Upper lobe of left lung (tissue), 4 donors: ENCODE measurements around the gene TENM4.

Experiments used
- EP300 ChIP-seq, 4 donors: sonication (generic); formaldehyde crosslinking; IDR thresholded peaks; one replicate each; pipeline ENCODE4 v1.5.1; 2017; ENCODE audit warnings: antibody characterized with exemption in 4 of 4, control low read depth in 2 of 4
- POLR2A ChIP-seq, 4 donors: fragments of 450-650 bp; IDR thresholded peaks; one replicate each; pipeline ENCODE4 v1.5.1; 2016 to 2017; ENCODE audit warnings: antibody characterized with exemption in 4 of 4, mild to moderate bottlenecking in 2 of 4
- TF ChIP-seq, protein P1 (sequence below), 6 experiments: fragments of 450-650 bp in 4 of 6; fragments of 200-600 bp in 2 of 6; sonication (generic) in 2 of 6; IDR thresholded peaks; one replicate each; pipeline ENCODE4 v1.5.1; 2016 to 2019; ENCODE audit warnings: antibody characterized with exemption in 6 of 6

DNA sequence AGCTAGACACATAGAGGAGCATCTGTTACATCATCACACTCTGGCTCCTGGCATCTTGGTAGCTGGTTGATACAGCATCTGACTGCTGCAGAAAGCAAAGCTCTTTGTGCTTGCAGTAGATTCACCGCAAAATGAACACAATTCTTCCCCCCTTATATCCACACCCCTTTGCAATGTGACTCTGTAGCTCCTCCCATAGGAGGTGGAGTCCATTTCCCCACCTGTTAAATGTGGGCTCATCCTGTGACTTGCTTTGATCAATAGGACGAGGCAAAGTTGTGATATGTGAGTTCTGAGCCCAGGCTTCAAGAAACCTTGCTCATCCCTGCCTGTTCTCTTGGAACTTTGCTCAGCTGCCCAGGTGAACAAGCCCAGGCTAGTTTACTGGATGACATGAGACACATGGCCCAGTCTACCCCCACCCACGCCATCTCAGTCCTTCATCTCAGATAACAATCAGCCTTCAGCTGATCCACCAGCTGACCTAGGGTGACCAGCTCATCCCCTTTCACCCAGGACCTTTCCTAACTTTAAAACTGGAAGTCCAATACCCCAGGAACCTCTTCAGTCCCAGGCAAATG, 272.2 kb downstream of the TENM4 start:
- TF ChIP-seq, protein P1, sequence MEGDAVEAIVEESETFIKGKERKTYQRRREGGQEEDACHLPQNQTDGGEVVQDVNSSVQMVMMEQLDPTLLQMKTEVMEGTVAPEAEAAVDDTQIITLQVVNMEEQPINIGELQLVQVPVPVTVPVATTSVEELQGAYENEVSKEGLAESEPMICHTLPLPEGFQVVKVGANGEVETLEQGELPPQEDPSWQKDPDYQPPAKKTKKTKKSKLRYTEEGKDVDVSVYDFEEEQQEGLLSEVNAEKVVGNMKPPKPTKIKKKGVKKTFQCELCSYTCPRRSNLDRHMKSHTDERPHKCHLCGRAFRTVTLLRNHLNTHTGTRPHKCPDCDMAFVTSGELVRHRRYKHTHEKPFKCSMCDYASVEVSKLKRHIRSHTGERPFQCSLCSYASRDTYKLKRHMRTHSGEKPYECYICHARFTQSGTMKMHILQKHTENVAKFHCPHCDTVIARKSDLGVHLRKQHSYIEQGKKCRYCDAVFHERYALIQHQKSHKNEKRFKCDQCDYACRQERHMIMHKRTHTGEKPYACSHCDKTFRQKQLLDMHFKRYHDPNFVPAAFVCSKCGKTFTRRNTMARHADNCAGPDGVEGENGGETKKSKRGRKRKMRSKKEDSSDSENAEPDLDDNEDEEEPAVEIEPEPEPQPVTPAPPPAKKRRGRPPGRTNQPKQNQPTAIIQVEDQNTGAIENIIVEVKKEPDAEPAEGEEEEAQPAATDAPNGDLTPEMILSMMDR (IDR thresholded peaks at IDR 0.05), result no peak
- TF ChIP-seq EP300 (IDR thresholded peaks at IDR 0.05) (no peak), POLR2A (IDR thresholded peaks at IDR 0.05) (no peak)
